Spleen (tissue), 11 donors: ENCODE results near the gene VSIG8. TPM values are rescaled to one million over a fixed set of nuclear protein-coding genes. Genes with fewer than 3 reads are reported as not detected.
A peak's percentile ranks its signal among the peaks of the same experiment; 100 is the strongest.

Source experiments
- DNase-seq: peaks from one replicate; pipeline ENCODE4 v3.0.0-alpha.2; 2020
- H3K27ac ChIP-seq, 8 donors: fragments of 200-600 bp; sonication (generic) in 7 of 8; 1 replicate in 4 of 8; 2 replicates in 4 of 8; pipeline versions ENCODE4 v1.5.0 to v1.8.0; 2016 to 2021; ENCODE audit warnings: inconsistent platforms in 4 of 8, mild to moderate bottlenecking in 4 of 8, moderate library complexity in 1 of 8
- H3K27me3 ChIP-seq, 7 donors: fragments of 200-600 bp; sonication (generic) in 6 of 7; replicated peaks in 1 of 7; 1 replicate in 4 of 7; 2 replicates in 3 of 7; pipeline versions ENCODE4 v1.5.0 to v1.8.0; 2016 to 2021; ENCODE audit warnings: inconsistent platforms in 3 of 7, mild to moderate bottlenecking in 1 of 7
- H3K36me3 ChIP-seq, 6 donors: fragments of 200-600 bp; sonication (generic) in 5 of 6; 1 replicate in 4 of 6; 2 replicates in 2 of 6; pipeline versions ENCODE4 v1.5.0 to v1.8.0; 2016 to 2021; ENCODE audit warnings: inconsistent platforms in 2 of 6
- H3K4me1 ChIP-seq, 6 donors: fragments of 200-600 bp; sonication (generic) in 5 of 6; 1 replicate in 3 of 6; 2 replicates in 3 of 6; pipeline versions ENCODE4 v1.5.0 to v1.8.0; 2016 to 2021; ENCODE audit warnings: inconsistent platforms in 3 of 6
- H3K4me3 ChIP-seq, 8 donors: fragments of 200-600 bp; sonication (generic) in 7 of 8; 1 replicate in 4 of 8; 2 replicates in 4 of 8; pipeline versions ENCODE4 v1.5.0 to v1.8.0; 2016 to 2021; ENCODE audit warnings: inconsistent platforms in 4 of 8, mild to moderate bottlenecking in 4 of 8, moderate library complexity in 2 of 8
- H3K9me3 ChIP-seq, 8 donors: fragments of 200-600 bp; sonication (generic) in 7 of 8; 1 replicate in 4 of 8; 2 replicates in 4 of 8; pipeline versions ENCODE4 v1.5.0 to v1.8.0; 2016 to 2021; ENCODE audit warnings: inconsistent platforms in 4 of 8
- POLR2A ChIP-seq, 3 donors: fragments of 450-650 bp; IDR thresholded peaks; one replicate each; pipeline ENCODE4 v1.5.1; 2017; ENCODE audit warnings: antibody characterized with exemption in 3 of 3, mild to moderate bottlenecking in 1 of 3
- POLR2AphosphoS5 ChIP-seq, 3 donors: sonication (generic); formaldehyde crosslinking; IDR thresholded peaks; one replicate each; pipeline ENCODE4 v1.5.1; 2017; ENCODE audit warnings: antibody characterized with exemption in 3 of 3
- WGBS, 5 donors: extraction: QIAGEN DNeasy Blood & Tissue Kit in 3 of 5; methylation state at CpG; one replicate each; pipeline versions ENCODE4 v1.1.5 to v1.1.7; 2013 to 2018; 5-methylcytosine and 5-hydroxymethylcytosine counted together
- intact Hi-C: fragments of 100-400 bp; cut with DNase I; formaldehyde crosslinking; loops from one replicate; pipeline ENCODE4 v1.15.0; 2023; ENCODE audit warnings: low total_unique reads
- polyA plus RNA-seq, 3 donors: library from polyadenylated mRNA; stranded (reverse); fragments of 200-250 nt; gene quantifications; one replicate each; pipeline ENCODE4 v1.2.1, GENCODE V29; 2013
- total RNA-seq, 7 donors: library from RNA; depleted of rRNA in 3 of 7; stranded (reverse); fragments of >200 nt in 3 of 7; fragmentation: NEBNext Ultra II Directional in 4 of 7; extraction: Animal tissue kit (Norgen Biotek cat#: 25700) in 4 of 7; gene quantifications; one replicate each; pipeline versions ENCODE4 v1.1.0 to v1.2.1, GENCODE V29; 2016 to 2021
- TF ChIP-seq, protein P1 (sequence below), 11 experiments: fragments of 200-600 bp in 7 of 11; fragments of 450-650 bp in 4 of 11; sonication (generic) in 4 of 11; IDR thresholded peaks in 8 of 11; conservative IDR thresholded peaks in 3 of 11; 1 replicate in 7 of 11; 2 replicates in 4 of 11; pipeline versions ENCODE4 v1.4.0 to v1.8.0; 2016 to 2021; ENCODE audit warnings: antibody characterized with exemption in 11 of 11, inconsistent platforms in 4 of 11, mild to moderate bottlenecking in 1 of 11
- donor health status: healthy with polysubstance abuse.
- donor health status: DM: no; HTN: no; CAD: no; lungs with moderate emphysema.
- donor health status: DM: no; HTN: no; CAD: no.
- donor health status: Bipolar disorder and iron deficiency.
- donor health status: healthy.
- donor health status: DM: no; HTN: no; CAD: no.
- donor health status: DM: yes; HTN: yes; CAD: no.

VSIG8 gene
- total and polyA plus RNA-seq, 10 donors, result 0.03 to 0.43 (median 0.23) TPM; not detected in 6

DNA sequence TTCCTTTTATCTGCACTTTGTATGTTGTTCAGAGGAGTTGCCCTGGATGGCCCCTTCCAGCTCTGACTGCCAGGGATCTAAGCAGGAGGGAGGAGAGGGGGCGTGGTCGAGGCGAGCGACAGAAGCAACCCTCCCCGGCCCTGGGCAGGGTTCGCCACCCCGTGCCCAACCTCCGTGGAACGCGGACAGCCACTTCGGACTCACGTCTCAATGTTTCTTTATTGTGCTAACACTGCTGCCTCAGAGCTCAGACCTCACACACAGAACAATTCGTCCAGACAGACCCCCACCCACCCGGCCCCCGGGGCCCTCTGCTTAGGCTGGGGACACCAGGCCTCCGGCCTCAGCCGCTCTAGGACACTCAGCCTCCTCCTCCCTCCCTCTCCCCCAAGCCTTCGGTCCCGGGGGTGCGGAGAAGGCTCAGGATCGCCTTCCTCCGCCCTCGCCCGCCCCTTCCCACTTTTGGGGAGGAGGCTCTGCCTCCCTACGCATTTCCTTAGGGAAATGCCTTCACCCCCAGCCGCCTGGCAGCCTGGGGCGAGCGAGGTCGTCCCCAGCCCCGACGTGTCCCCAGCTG, 8.3 kb downstream of the VSIG8 start:
- H3K36me3 ChIP-seq, result no peaks in the 10 kb centered on the region
- TF ChIP-seq POLR2AphosphoS5 (IDR thresholded peaks at IDR 0.05) (peak in 1 of 3 donors; percentile 20), POLR2A (IDR thresholded peaks at IDR 0.05) (peak in 1 of 3 donors; percentile 33)
- TF ChIP-seq, protein P1, sequence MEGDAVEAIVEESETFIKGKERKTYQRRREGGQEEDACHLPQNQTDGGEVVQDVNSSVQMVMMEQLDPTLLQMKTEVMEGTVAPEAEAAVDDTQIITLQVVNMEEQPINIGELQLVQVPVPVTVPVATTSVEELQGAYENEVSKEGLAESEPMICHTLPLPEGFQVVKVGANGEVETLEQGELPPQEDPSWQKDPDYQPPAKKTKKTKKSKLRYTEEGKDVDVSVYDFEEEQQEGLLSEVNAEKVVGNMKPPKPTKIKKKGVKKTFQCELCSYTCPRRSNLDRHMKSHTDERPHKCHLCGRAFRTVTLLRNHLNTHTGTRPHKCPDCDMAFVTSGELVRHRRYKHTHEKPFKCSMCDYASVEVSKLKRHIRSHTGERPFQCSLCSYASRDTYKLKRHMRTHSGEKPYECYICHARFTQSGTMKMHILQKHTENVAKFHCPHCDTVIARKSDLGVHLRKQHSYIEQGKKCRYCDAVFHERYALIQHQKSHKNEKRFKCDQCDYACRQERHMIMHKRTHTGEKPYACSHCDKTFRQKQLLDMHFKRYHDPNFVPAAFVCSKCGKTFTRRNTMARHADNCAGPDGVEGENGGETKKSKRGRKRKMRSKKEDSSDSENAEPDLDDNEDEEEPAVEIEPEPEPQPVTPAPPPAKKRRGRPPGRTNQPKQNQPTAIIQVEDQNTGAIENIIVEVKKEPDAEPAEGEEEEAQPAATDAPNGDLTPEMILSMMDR (IDR thresholded peaks at IDR 0.05 in 8 of 11, conservative IDR thresholded peaks at IDR 0.05 in 3 of 11), result no peak
- no peaks in the 10 kb centered on the region for H3K9me3 ChIP-seq
- peaks cover 0 to 19% (median 0%) of the 10 kb centered on the region in 7 donors for H3K27me3 ChIP-seq
- intact Hi-C loops, result no loop called here
- peak overlapping the region; percentile 79 to 96 (median 92) for H3K27ac ChIP-seq
- 0 to 2% (median 2%) methylated on average over 24 to 31 of the region's 31 CpGs for WGBS, 5 donors
- peak; percentile 87 for DNase-seq
- peak overlapping the region; percentile 48 to 88 (median 62) for H3K4me3 ChIP-seq
- H3K4me1 ChIP-seq, result peaks cover 6 to 52% (median 33%) of the 10 kb centered on the region in 6 donors

DNA sequence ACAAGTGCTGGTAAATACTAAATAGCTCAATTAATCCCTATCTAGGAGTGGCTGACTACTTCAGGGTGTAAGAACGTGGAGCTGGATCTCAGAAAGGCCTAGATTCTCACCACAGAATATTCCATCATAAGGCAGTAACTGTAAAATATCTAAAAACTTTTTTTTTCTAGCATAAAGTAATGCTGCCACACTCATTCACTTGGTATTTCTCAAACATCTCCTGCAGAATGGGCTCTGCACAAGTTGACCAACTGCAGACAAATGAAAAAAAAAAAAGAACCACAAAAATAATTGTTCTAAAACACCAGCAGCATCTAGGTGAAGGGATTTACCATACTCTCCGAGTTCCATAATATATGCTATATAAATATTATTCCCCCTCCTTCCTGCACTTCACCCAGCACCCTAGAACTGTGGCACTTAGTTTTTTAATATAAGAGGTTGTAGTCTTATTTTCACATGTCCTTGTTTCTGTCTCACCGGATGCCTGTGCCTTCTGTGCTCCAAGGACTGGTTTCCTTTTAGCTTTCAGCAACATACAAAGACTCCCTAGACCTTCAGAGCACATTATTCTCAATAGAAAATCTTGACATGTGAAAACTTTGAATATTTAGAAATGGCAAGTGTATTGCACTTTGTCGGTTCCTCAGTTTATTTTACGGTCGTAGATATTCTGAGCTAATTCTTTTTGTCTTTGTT, 8.9 kb downstream of the VSIG8 start:
- peak overlapping the region; percentile 48 to 88 (median 62) for H3K4me3 ChIP-seq
- H3K9me3 ChIP-seq, result no peaks in the 10 kb centered on the region
- H3K27me3 ChIP-seq, result peaks cover 0 to 19% (median 0%) of the 10 kb centered on the region in 7 donors
- H3K36me3 ChIP-seq, result no peaks in the 10 kb centered on the region
- intact Hi-C loops, result no loop called here
- peaks cover 6 to 53% (median 33%) of the 10 kb centered on the region in 6 donors for H3K4me1 ChIP-seq
- 25 to 32% (median 30%) methylated on average over 6 of the region's 6 CpGs for WGBS, 5 donors
- DNase-seq, result no peak
- TF ChIP-seq POLR2AphosphoS5 (IDR thresholded peaks at IDR 0.05), result no peak
- TF ChIP-seq POLR2A (IDR thresholded peaks at IDR 0.05), result no peak
- TF ChIP-seq, protein P1 (IDR thresholded peaks at IDR 0.05 in 8 of 11, conservative IDR thresholded peaks at IDR 0.05 in 3 of 11), result no peak
- peak overlapping the region; percentile 79 to 96 (median 92) for H3K27ac ChIP-seq

DNA sequence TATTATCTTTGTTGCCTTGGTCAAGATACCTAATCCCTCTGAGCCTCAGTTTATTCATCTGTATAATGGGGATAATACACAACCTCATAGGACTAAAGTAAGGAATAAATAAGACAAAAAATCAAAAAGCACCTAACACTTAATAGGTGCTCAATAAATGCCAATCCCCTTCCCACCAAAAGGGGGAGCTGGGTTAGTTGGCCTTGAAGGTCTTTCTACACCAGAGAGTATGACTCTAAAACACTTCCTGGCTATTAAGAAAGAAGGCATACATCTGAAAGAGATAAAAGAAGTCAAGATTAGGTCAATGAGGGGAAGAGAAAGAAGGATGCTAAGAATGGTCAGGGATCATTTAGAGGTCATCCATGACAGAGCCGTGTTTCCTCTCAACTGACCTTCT, 11.1 kb downstream of the VSIG8 start:
- Histone ChIP-seq H3K36me3 (no peaks in the 10 kb centered on the region), H3K27ac (no peak overlapping the region), H3K4me3 (no peak overlapping the region), H3K9me3 (no peaks in the 10 kb centered on the region), H3K27me3 (peaks cover 0 to 19% (median 0%) of the 10 kb centered on the region in 7 donors), H3K4me1 (peaks cover 6 to 53% (median 33%) of the 10 kb centered on the region in 6 donors)
- 51 to 83% (median 62%) methylated on average over 1 of the region's 1 CpG for WGBS, 5 donors
- TF ChIP-seq POLR2A (IDR thresholded peaks at IDR 0.05) (no peak), POLR2AphosphoS5 (IDR thresholded peaks at IDR 0.05) (no peak)
- TF ChIP-seq, protein P1 (IDR thresholded peaks at IDR 0.05 in 8 of 11, conservative IDR thresholded peaks at IDR 0.05 in 3 of 11), result no peak
- intact Hi-C loops, result no loop called here
- DNase-seq, result no peak
